Stimulated activated CD8-positive, alpha-beta memory T cell treated with anti-CD3 and anti-CD28 coated beads, Interleukin-4, amount 100 ng/mL, for 1 hour (primary cell): Measurements from ENCODE around the gene GALK1.
A peak's percentile ranks its signal among the peaks of the same experiment; 100 is the strongest.
"Not testable (repeated sequence)": the region's sequence is repeated elsewhere in the genome, so short reads cannot be mapped to it uniquely, and the experiment has no call there.

ENCODE experiments used
- DNase-seq, 2 donors: peaks; one replicate each; pipeline ENCODE4 v3.0.0-alpha.2; 2020; ENCODE audit warnings: low read depth in 2 of 2, low spot score in 1 of 2

GALK1 gene

DNA sequence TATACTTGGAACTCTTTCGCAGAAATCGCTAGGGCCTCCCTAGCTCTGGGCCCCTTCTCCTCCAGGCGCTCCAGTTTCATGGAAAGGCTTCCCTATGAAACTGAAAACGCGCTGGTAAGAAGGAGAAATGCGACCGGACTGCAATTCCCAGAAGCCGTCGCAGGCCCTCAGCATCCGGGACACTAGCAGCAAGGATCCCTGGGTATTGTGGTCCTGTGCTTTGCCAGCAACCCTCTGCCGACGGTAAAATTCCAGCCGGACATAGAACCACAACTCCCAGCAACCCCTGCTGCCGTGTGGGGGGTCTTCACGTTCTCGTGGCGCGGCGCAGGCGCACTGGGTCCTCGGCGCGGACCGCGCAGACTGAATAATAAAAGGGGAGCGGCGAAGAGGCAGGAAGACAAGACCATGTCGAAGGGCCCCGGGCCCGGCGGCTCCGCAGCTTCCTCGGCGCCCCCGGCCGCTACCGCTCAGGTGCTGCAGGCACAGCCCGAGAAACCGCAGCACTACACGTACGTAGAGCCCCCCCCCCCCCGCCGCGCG, 19.6 kb upstream of the GALK1 start, which contains the start of gene UNK:
UNK (plus strand) TSS at position 334 of the 543 bp plus-strand sequence; CDS start at position 409, 75 bp downstream.
- DNase-seq = peak; percentile 87 to 92

DNA sequence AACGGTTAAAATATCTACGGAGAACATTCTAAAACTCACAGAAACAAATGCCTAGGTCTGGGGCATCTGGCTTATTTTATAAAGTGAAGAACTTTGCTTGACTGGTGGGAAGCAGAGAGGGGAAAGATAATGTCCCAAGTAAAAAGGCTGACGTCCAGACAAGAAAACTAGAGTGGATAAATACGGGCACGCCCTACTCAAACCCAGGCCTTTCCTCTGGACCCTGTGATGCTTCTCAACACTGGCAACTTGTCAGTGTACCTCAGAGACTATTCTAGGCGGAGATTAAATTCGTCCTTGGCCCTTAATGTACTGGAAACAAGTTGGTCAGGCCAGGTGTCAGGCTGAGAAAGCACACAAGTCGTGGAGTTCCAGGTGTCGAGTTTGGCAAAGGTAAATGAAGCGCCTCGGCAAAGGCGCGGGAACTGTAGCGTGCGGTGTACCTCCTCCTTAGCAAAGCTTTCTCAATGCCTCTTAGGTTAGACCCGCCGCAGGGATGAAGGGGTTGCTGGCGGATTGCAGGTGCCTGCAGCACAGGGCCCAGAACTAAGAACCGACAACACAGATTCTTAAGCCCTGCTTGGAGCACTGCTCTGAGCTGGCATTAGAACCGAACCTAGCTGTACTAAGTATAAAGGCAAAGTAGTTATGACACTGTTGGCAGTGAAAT, 18.9 kb upstream of the GALK1 start:
- no peak for DNase-seq

DNA sequence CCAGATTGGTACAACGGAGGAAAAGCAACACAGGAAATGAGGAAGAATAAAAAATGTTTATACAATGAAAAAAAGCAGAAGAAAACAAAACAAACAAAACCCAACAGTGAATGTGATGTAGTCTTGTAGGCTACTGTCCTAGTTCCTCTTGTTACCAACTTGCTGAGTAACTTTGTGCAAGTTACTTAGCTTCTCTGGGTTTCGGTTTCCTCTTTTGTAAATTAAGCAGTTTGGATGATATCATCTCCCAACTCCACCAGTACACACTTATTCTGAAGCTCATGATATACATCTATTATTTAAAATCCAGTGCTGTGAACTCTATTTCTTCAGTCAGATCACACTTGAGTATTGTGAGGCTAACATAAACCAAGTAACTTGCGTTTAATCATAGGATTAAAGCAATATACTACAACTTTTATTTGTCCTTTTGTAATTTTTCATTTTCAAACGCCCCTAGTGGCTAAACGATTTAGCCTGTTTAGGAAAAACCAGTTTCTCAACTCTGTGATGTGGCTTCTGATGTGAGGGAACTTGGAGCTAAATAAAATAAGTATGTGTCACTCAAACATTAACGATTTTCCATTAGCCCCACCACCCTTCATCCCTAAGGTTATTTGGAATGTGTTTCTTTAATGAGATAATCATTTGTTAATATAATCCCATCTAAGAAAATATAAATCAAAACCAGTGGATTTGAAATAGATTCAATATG, 18.2 kb upstream of the GALK1 start:
- no peak for DNase-seq

DNA sequence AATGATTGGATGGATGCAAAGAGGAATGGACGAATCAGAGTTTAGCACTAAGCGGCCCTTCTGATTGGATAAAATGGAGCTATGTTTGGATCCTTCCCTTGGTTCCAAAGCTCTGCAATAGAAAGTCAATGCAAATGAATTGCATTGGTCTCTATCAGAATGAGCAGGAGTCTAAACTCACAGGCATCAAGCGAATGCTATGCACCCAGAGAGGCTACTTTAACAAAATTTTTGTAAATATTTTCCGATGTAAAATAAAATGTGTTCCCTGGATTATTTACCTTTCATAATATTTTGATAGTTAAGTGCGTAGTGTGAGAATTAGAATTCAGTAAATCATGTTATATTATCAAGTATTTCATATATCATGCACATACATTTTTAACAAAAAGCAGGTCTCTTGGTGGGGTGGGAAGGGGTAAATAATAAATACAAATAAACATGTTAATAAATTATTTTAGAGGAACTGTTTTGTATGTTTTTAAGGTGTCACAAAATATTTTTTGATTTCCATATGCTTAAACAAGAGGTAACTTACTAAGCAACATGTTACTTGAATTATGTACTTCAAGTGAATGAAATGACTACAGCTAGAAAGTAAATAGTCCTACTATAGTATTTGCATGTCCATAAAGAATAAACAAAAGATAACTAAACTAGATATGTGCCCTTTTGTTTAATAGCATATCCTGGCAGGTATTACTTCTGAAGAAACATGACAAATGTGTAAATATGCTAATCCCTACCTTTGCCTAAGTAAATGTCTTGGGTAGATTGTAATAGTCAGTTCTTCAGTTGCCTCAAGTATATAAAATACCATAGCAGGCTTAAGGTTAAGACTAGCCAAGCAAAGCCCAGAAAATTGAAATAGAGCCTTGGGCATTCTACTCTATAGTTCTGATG, 15.2 kb upstream of the GALK1 start:
- no peak for DNase-seq

DNA sequence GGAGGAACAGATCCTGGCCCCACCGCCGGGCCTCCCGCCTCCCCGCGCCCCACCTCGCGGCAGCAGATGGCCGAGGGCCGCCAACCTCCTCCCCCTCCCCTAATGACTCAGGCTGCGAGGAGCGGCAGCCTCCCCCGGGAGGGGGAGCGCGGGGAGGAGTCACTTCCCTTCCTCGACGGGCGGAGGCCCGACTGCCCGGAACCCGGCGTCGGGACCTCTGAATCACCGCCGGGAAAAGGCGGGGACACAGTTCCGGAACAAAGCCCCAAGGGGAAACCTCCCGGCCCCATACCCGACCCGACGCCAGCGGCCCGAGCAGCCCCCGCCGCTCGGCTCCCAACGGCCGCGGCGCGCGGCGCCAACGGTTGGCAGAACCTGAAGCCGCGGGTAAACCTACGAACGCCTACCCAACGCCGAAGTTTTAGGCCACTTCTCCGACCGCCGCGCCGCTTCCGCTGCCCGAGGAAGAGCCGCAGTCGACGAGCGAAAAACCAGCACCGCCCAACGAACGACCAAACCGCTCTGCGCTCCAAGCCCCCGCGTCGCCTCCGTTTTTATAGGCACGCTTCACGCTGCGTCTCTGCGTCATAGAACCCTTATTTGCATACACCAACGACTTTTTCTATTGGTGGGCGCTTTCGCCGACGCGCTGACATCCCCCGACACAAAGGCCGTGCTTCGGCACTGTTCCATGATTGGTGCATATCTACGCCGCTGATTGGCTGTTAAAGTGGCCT, 14.4 kb upstream of the GALK1 start:
- peak; percentile 87 to 89 for DNase-seq

DNA sequence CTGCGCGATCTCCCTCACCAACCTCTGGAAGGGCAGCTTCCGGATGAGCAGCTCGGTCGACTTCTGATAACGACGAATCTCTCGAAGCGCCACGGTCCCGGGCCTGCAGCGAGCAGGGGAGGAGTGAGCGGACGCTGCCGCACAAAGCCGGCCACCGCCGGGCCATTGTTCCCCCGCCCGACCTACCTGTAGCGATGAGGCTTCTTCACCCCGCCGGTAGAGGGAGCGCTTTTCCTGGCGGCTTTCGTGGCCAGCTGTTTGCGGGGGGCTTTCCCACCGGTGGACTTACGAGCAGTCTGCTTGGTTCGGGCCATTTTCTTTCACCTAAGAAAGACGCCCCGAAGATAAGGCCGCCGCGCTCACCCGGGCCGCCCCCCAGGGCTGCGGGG, 13.9 kb upstream of the GALK1 start:
- DNase-seq = no peak

DNA sequence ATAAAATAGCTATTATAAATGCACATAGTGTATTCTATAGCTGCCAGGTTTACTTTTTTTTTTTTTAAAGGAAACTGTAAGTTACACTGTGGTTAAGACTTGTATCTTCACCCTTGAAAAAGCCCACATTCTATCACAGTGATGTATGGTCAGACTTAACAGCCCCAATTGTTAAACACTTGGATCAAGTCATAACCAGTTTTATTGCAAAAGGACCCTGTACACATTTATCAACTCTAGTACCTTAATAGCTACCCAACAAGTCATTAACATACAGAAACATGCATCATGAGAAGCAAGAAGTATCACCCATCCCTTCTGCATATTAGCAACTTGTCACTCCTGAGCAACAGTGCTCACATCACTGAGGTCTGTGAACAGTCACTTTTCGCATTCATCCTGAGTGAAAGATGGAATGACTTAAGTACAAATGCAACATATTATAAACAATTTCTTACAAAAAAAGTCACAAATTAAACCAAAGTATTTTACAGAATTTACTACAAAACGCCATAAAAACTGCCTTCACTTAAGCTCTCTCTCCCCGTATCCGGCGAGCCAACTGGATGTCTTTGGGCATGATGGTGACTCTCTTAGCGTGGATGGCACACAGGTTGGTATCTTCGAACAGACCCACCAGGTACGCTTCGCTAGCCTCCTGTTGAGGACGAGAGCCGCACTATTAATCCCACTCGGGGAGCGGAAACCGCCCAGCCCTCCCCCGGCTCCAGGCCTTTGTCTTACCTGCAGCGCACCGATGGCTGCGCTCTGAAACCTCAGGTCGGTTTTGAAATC, 13.3 kb upstream of the GALK1 start:
- DNase-seq = not testable (repeated sequence)

DNA sequence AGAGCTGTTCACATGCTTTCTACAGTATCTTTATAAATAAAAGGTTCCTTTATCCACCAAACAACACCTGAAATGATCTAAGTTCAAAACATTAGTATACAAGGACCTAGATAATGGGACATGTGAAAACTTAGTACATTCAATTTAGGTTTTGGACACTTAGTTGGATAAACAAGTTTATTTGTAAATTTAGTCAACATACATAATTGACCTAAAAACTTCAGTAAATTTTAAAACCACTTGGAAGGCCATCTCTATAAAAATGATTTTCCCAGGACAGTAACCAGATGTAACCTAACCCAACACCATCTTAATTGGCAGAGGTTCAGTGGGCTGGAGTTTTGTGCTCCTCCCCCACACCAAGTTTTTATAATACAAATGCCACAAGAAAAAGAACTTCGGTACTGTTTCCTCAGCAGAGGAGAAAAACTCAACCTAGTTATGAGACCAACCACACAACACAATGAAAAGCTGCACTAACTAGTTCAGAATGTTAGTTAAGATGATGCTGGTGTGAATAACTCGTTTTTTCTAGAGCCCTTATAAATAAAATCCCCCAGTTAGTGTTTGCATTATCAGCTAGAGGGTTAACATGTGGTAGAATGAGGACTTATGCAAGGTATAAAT, 12.4 kb upstream of the GALK1 start:
- no peak for DNase-seq

DNA sequence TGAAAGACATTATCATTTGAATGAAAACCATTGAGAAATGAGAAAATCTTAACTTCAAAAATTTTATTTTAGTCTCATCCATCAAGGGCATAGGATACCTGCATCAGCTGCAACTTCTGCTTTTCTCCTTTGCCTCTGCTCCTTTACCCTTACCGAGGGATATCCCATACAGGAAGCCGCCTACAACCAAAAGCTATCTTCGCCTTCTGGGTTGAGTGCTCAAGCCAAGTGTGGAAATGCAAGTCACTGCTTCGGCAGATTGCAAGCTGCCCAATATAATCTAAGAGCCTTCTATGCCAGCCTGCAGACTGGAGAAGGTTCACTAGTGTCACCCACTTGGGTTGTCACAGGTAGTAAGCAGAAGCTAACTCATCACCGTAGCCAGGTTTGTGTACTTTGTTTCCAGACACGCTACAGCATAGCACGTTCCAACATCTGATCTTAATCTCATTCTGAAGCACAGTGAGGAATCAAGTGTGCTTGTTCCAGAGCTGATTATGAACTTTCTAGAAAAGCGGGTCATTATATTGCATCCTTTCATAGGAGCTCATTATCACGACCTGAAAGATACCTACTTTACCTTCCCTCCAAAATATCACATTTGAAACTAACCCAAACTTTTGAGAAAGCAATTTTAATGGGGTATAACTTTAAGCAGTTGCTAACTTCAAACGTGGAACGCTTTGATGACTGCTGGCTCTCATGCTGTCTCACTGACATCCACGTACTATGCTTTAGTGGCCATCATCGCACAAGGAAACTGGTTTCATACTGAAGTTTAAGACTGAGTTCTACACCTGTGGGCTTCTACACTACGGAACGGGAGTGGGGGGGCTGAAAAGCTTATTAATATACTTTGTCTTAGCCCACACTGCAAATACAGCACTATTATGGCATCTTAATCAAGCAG, 11.6 kb upstream of the GALK1 start:
- DNase-seq = no peak

DNA sequence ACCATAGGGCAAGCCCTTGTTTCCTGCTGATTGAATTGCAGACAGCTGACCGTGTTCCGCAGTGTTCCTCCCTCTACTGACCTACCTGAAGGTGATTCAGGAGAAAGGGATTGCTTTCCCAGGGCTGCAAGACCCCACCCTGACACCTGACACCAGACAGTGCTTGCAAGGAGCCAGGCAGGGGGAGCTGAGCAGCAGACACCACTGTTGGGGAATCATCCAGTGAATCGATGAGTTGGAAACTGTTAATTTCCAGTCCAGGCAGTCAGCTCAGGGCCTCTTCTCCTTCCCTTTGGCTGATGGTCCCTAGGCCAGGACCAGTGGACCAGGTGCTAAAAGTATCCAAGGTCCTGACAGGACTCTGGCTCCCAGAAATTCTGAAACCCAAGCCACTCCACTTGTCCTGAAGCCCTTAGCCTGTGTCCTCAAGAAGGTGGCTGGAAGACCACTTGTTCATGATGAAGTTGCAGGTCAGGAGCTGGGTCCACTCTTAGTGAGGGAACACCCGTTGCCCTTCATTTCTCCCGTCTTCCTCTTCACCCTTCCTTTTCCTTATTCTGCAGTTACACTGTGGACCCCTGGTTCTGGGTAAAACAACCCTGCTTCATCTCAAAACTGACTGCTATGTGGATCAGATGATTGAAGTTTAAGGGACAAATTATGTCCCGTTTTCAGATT, 10.1 kb upstream of the GALK1 start:
- DNase-seq = no peak

DNA sequence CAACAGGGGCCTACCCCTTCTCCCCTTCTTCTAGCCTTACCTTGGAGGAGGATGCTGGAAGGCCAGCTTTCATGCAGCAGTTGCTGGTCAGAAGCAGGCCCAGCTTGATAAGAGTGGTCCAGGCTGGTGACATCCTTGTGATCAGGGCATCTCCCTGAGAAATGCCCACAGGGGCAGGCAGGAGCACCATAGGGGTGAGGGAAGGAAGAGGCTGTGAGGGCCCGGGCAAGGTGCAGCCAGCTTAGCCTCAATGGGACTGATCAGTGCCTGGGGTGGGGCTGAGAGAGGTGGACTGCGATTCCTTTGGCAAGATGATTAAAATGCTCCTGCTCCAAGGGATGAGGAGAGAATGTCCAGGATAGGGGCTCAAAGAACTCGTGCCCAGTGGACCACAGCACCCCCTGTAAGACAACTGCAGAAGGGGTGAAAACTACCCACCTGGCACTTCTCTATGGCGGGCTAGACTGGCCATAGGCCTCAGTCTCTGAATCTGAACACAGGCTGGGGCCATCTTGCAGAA, 9.5 kb upstream of the GALK1 start:
- DNase-seq = no peak

DNA sequence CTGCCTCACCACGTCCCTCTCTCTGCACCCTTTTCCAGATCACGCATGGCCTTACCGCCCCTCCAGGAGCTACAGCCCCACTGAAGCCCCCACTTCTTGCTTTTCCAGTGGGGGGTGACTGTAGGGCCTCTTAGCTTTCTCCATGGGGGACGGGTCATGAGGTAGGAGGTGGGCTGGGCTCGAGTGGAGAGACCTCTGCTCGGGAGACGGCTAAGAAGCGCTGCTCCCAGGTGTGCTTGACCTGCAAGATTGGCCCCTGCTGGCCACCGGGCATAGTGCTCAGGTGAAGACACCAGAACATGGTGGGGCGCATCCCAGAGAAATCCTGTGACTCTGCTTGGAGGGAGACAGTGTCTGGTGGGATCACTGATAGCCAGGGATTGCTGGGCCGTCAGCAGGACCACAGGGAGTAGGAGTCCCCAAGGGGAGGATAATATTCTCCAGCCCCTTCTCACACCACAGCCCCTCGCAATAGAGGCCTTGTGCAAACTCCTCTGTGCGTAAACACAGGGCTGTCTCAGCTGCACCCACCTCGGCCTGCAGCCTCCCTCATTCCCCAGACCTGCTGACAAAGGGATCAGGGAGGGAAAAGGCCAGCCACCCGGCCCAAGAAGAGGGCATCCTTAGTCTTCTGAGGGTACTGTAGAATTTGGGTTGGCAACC, 8.9 kb upstream of the GALK1 start:
- no peak for DNase-seq

DNA sequence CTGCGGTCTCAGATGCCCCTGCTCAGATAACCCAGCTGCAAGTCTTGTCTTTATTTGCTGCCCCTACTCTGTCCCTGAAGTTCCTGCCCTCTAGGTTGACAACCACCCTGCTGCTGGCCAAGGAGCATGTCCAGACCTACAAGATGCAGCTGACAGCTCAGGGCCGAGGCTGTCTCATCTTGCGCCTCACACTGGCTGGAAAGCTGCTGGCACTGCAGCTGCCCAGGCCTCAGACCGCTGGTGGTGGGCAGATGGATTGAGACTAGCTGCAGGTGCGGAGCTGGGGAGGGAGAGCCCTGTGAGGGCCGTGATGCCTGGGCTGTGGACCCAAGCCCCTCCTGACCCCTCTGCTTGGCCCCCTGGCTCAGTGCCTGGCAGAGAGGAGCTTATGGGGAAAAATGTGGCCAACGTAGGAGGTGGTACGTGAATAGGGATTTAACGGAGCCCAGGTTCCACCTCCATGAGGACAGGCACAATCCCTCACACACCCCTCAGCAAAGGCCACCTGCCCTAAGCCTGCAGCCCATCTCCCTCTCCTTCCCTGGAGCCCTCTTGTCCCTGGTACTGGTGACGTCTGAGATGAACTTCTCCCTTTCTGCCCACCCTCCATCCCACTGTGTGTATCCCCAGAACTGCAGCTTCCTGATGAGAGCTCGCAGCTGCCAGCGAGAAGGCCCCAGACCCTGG, 8.3 kb upstream of the GALK1 start:
- DNase-seq = no peak

DNA sequence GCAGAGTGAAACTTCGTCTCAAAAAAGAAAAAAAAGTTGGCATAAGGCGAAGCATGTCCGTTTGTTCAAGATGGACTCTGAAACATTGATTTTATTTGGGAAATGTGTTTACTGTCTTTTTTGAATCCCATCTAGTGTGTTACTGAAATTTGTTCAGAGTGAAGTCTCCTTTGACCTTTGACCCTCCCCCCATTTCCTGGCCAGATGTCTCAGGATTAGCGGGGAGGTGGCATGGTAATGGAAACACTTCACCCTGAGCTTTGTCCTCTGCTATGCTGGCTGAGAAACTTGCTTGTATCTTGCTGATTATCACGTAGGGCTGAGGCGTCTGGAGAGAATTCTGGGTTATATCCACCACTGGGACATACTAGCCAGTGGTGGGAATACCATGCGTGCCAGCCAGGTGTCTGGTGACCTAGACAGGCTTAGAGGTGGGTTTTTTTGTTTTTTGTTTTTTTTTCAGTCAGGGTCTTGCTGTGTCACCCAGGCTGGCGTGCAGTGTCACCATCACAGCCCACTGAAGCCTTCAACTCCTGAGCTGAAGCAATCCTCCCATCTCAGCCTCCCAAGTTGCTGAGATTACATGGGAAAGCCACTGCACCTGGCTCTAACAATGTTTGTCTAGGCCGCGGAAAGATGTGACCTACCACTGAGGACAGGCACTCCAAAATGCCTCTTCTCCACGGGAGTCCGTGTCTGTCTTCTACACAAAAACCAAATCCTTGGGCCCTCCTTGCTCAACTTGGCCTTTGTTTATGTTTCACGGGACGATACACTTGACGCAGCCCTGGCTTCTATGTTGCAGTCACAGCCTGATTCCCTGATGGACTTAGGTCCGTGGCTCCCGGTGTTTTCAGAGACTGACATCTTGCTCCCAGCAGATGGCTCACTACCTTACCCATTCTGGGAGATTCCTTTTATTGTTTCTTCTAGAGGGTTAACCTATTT, 6.6 kb upstream of the GALK1 start:
- DNase-seq = no peak

DNA sequence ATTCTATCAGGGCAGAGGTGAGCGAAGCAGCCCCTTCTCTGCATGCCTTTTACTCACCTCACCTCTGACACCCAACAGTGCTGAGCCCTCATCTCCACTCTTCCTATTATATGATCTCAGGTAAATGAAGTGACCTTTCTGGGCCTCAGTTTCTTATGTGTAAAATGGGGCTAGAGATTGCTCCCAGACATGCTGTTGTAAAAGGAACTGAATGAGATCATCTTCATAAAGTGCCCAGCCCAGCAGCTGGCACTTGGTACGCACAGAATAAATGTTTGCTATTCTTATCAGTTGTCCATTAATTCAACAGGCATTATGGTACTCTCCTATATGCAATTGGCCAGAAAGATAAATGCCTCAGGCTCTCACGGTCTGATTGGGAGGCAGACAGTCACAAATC, 4.5 kb upstream of the GALK1 start:
- DNase-seq = no peak

DNA sequence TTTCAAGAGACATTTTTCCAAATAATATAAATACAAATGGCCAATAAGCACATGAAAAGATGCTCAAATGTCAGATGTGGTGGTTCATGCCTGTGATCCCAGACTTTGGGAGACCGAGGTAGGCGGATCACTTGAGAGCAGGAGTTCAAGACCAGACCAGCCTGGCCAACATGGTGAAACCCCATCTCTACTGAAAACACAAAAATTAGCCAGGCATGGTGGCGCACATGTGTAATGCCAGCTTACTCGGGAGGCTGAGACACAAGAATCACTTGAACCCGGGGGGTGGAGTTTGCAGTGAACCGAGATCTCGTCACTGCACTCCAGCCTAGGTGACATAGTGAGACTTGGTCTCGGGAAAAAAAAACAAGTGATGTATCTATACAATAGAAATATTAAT, 2.9 kb upstream of the GALK1 start:
- DNase-seq = no peak
